NCI-H1417 treated with DMSO at 0.1 percent for 48 hours (cell line): Measurements from ENCODE around the gene ZNF121.
A peak's percentile ranks its signal among the peaks of the same experiment; 100 is the strongest.
"Not testable (repeated sequence)": the region's sequence is repeated elsewhere in the genome, so short reads cannot be mapped to it uniquely, and the experiment has no call there.

ENCODE experiments used
- DNase-seq: peaks from one replicate; lab custom pipeline; 2025; lab: John Stamatoyannopoulos, UW

ZNF121 gene

DNA sequence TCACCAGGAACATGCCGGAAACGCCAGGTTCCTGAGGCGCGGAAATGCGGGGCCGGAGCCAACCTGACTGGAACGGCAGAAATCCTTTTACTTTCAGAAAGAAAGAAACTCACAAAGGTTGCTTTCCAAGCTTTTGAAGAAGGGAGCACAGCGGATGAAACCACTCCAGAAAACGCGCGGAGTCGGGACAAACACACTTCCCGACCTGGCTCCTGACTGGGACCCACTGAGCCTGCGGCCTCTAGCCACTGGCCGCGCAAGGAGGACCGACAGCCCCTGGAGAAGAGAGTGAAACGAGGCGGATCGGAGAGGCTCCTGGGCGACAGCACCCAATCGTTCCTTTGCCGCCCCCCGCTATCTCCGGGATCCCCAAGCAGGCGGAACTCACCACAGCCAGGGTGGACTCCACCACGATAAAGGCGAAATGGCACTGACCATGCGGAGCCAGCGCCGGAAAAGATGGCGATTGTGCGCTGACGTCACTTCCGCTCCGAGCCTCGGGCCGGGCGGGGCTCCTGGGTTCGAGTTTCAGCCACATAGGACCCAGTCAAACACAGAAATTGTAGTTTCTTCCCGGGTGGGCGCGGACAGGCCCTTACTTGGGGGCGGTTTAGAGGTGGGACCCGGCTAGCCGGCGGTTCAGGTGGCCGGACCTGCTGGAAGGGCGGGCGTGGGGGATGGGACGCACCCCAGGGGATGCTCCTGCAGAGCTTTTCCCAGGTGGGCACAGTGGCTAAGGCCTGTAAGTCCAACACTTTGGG, at the start of gene ZNF121:
Gene ZNF121 (minus strand): TSS at position 432 of the 761 bp plus-strand sequence. CDS start 16,407 bp downstream, outside the sequence.
- DNase-seq = peak; percentile 53

DNA sequence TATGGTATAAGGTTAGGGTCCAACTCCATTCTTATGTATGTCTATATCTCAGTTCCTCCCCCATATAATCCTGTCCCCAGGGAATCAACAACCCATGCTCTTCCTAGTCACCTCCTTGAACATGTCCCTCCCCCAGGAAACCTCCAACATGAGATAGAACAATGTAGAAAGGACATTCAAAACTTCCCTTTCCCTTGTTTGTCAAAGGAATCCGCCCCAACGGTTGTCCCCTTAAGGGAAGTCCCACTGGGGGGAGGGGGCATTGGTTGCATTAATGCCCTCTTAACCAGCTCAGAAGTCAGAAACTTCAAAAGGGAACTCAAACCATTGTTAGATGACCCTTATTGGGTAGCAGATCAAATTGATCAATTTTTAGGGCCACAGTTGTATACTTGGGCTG, 43.6 kb upstream of the ZNF121 start:
- no peak for DNase-seq

DNA sequence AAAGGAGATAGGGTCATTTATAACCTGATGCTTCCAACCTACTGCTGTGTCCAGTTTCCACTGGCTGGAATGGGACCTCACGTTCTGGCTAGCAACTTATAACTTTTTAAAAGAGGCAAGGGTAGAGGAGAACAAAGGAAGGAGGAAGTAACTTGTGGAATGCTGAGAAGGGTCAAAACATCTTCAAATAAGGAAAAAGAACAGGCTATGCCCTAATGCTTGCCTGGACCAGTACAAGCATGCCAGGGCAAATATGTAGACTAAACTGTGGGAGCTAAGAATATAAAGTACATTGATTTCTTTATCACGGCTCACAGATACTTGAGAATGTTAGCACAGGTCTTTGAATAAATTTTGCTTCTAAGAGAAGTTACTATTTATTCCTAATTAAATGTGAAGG, 38.2 kb upstream of the ZNF121 start:
- no peak for DNase-seq

DNA sequence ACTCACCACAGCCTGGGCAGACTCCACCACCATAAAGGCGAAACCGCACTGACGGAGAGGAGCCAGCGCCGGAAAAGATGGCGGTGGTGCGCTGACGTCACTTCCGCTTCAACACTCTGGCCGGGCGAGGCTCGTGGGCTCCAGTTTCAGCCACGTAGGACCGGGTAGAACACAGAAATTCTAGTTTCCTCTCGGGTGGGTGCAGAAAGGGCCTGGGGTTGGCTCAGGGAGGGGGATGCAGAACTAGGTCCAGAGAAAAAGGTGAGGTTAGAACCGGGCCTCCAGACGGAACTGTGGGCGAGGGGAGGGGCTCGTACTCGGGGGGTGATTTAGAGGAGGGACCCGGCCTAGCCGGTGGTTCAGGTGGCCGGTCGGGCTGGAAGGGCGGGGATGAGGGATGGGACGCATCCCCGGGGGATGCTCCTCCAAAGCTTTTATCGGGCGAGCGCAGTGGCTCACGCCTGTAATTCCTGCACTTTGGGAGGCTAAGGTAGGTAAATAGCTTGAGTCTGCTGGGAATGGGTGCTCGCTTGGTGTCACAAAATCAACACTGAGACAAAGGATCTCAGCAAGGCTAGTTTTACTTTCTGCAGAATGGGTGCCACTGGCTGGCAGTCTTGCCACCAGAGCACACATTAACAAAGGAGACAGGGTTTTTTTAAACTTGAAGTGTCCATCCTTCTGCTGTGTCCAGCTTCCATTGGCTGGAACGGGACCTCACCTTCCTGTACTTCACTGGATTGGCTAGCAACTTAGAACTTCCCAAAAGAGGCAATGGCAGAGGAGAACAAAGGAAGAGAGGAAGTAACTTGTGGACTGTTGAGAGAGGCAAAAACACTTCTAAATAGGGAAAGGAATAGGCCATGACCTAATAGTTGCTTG, 37.1 kb upstream of the ZNF121 start, which contains the start of gene ZNF561:
Gene ZNF561 (minus strand): TSS at position 77 of the 882 bp plus-strand sequence. CDS start 1,776 bp downstream, outside the sequence.
- DNase-seq = peak; percentile 54

DNA sequence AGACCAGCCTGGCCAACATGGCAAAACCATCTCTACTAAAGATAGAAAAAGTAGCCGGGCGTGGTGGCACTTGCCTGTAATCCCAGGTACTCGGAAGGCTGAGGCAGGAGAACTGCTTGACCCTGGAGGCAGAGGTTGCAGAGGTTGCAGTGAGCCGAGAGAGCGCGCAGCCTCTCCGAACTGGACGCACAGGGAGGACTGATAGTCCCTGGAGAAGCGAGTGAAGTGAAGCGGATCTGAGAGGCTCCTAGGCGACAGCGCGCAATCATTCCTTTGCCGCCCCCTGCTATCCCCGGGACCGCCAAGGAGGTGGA, 36.5 kb upstream of the ZNF121 start:
- no peak for DNase-seq

DNA sequence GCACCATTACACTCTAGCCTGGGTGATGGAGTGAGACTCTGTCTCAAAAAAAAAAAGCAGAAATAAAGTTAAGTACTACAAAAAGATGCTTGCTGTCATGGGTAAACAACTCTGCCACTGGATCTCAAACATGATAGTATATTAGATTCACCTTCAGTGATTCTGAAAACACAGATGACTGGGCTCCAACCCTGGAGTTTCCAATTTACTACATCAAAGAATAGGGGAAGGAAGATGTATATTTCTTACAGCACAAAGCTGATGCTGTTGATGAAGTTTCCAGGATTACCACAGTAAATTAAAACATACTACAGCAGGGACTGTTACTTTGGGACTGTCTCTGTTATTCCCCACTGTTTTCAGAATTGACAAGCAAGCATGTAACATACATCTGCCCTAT, 31.5 kb upstream of the ZNF121 start:
- no peak for DNase-seq

DNA sequence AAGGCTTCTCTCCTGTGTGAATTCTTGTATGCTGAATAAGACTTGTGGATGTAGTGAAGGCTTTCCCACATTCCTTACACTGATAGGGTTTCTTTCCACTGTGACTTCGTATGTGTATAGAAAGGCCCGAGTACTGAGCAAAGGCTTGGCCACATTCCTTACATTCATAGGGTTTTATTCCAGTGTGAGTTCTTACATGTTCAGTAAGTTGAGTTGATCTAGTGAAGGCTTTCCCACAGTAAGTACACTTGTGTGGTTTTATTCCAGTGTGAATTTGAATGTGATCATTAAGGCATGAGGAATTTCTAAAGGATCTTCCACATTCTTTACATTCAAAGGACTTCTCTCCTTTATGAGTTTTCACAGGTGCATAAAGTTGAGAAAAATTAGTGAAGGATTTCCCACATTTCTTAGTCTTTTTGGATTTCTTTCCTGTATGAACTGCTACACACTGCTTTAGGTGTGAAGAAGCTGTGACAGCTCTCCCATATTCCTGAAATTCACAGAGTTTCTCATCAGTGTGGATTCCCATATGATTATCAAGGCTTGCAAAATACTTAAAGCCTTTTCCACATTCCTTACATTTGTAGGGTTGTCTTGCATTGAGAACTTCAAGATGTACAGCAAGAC, 26.3 kb upstream of the ZNF121 start:
- DNase-seq = no peak

DNA sequence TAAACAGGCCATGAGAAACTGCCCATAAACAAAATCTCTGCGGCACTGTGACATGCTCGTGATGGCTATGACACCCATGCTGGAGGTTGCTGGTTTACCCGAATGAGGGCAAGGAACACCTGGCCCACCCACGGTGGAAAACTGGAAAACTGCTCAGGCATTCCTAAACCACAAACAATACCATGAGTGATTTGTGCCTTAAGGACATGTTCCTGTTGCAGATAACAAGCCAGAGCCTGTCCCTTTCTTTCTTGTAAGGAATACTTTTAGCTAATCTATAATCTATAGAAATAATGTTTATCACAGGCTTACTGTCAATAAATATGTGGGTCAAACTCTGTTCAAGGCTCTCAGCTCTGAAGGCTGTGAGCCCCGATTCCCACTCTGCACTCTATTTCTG, 24.6 kb upstream of the ZNF121 start:
- DNase-seq = no peak

DNA sequence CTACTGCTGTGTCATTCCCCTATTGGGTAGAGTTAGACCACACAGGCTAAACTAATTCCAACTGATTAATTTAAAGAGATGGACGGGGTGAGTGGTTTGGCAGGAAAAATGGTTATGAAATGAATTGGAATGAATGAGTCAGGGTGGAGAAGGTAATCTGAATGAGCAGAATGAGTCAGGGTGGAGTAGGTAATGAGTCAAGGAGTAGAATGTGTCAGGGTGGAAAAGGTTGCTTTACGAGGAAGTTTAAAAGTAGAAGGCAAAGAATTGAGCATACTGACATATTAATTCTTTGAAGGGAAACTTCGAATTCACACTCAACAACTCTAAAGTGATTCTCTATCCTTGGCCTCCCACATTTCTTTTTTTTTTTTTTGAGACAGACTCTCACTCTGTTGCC, 12.7 kb upstream of the ZNF121 start:
- DNase-seq = no peak

DNA sequence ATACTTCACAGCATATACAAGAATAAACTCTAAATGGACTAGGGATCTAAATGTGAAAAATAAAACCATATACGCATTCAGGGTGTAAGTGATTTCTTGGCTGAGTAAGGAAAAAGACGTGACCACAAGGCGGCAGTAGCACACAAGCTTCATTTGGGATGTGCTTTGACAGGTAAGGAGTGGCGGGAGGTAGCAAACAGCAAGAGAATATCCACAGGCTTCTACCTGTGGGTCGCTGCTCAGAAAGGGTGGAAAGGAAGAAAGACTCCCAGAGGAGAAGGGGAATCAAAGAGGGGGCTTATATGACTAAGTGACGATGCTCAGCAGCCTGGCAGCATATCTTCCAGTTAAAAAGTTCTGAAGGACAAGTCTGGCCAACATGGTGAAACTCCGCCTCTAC, 2.5 kb upstream of the ZNF121 start:
- peak; percentile 57 for DNase-seq

DNA sequence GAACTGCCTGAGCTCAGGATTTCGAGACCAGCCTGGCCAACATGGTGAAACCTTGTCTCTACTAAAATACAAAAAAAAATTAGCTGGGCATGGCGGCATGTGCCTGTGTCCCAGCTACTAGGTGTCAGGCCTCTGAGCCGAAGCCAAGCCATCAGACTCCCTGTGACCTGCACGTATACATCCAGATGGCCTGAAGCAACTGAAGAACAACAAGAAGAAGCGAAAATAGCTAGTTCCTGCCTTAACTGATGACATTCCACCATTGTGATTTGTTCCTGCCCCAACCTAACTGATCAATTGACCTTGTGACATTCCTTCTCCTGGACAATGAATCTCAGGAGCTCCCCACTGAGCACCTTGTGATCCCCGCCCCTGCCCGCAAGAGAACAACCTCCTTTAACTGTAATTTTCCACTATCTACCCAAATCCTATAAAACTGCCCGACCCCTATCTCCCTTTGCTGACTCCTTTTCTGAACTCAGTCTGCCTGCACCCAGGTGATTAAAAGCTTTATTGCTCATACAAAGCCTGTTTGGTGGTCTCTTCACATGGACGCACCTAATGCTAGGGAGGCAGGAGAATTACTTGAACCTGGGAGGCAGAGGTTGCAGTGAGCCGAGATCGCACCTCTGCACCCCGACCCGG, 2.1 kb downstream of the ZNF121 start:
- not testable (repeated sequence) for DNase-seq

DNA sequence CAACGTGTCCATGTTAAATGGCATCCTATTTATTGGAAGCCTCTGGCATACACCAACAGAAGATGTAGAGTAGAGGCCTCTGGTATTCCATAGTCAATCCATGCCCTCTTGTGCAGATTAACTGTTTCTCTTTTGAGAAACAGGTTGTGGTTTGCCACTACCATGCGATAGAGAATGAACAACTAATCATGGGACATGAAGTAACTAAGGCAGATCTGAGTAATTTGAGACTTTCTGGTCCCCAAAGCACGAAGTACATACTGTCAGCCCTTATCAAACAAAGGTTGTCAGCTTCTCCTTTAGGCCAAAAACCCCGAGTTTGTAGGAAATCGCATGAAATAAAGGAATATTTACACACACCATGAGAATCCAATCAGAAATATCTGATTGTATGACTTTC, 3.6 kb downstream of the ZNF121 start:
- no peak for DNase-seq

DNA sequence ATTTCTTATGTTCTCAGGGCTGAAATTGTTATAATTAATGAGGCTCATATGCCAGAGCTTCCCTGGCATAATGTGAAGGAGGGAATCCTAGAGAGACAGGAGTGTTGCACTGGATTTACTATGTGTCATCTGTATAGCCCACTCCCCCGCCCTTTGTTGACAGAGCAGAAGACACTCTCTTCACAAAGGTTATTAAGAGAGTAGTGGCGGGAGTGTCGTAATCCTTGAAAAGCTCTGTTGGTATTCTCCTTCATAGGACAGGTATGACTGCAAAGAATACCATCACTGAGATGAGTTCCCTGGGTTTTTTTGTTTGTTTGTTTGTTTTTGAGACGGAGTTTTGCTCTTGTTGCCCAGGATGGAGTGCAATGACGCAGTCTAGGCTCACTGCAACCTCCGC, 14.0 kb downstream of the ZNF121 start:
- no peak for DNase-seq

DNA sequence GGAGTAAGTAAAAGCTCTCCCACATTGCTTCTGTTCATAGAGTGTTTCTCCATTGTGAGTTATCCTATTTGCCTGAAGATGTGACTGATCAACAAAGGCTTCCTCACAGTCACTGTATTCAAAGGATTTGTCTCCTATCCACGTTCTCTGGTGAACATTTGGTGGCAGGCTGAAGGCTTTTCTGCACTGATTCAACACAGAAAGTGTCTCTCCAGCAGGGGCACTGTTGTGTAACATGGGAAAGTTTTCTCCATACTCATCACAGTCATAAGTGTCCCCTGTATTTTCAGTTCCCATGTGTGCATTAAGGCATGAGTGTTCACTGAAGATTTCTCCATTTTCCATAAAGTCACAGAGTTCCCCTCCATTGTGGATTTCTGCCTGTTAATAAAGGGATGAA, 17.6 kb downstream of the ZNF121 start:
- DNase-seq = no peak

DNA sequence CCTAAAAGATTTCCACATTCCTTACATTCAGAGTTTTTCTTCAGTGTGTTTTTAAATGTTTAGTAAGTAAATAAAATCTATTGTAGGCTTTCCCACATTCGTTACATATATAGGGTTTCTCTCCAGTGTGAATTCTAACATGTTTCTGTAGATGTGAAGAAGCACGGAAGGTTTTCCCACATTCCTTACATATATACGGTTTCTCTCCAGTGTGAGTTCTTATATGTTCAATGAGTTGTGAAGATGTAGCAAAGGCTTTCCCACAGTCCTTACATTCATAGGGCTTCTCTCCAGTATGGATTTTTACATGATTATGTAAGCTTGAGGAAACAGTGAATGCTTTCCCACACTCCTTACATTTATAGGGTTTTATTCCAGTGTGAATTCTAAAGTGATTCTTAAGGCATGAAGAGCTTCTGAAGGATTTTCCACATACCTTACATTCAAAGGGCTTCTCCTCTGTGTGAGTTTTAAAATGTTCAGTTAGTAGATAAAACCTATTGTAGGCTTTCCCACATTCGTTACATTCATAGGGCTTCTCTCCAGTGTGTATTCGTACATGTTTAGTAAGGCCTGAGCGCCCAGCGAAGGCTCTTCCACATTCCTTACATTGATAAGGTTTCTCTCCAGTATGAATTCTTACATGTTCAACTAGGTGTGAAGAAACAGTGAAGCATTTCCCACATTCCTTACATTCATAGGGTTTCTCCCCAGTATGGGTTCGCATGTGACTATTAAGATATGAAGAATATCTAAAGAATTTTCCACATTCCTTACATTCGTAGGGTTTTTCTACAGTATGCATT, 18.2 kb downstream of the ZNF121 start:
- DNase-seq = no peak

DNA sequence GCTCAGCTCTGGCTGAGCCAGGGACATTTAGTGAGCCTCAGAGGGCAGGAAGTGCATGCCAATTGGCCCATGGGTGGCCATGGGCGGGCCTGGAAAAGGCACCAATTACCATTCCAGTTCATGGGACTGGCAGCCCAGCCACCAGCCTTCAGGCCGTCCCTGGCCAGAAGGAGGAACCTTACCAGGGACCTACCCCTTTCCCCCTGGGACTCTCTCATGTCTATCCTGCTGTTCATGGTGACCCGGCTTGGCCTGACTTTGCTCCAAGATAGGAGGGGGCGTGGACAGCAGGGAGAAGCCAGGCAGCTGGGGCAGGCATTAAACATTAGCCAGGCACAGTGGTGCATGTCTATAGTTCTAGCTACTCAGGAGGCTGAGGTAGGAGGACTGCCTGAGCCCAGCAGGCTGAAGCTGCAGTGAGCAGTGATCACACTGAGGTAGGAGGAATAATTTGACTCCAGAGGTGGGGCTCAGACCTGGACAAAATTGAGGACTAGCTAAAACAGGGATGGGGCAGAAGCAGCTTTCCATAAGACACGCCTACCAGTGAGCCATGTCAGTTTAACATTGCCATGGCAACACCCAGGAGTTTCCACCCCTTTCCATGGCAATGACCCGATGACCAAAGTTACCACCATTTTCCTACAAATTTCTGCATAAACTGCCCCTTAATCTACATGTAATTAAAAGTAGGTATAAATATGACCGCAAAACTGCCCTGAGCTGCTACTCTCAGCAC, 31.6 kb downstream of the ZNF121 start:
- no peak for DNase-seq

DNA sequence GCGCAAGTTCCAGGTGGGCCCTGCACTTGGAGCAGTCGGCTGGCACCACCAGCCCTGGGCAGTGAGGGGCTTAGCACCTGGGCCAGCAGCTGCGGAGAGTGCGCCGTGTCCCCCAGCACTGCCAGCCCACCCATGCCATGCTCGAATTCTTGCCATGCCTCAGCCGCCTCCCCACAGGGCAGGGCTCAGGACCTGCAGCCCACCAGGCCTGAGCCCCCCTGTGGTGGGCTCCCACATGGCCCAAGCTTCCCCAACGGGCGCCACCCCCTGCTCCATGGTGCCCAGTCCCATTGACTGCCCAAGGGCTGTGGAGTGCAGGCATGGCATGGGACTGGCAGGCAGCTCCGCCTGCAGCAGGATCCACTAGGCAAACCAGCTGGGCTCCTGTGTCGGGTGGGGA, 36.4 kb downstream of the ZNF121 start:
- no peak for DNase-seq

DNA sequence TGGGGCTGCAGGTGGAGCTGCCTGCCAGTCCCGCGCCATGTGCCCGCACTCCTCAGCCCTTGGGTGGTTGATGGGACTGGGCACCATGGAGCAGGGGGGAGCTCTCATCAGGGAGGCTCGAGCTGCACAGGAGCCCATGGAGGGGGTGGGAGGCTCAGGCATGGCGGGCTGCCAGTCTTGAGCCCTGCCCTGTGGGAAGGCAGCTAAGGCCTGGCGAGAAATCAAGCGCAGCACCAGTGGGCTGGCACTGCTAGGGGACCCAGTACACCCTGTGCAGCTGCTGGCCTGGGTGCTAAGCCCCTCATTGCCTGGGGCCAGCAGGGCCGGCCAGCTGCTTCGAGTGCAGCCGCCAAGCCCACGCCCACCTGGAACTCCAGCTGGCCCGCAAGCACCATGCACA, 43.0 kb downstream of the ZNF121 start:
- DNase-seq = not testable (repeated sequence)

DNA sequence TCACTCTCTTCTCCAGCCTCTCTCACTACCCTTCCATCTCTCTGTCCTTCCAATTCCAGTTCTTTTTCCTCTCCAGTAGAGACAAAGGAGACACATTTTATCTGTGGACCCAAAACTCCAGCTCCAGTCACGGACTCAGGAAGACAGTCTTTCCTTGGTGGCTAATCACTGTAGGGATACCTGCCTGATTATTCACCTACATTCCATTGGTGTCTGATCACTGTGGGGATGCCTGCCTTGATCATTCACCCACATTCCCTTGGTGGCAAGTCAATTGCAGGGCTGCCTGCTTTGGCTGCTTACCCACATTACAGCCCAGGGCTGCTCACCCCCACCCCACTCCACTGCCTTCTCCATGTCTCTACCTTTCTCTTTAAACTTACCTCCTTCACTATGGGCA, 44.4 kb downstream of the ZNF121 start:
- DNase-seq = not testable (repeated sequence)

DNA sequence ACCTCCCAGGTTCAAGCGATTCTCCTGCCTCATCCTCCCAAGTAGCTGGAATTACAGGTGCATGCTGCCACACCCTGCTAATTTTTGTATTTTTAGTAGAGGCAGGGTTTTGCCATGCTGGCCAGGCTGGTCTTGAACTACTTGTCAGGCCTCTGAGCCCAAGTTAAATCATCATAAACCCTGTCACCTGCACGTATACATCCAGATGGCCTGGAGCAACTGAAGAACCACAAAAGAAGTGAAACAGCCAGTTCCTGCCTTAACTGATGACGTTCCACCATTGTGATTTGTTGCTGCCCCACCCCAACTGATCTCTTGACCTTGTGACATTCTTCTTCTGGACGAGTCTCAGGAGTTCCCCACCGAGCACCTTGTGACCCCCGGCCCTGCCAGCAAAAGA, 45.1 kb downstream of the ZNF121 start:
- DNase-seq = not testable (repeated sequence)
